HG03571 (cell line): Measurements from ENCODE around the gene RTL10.

Experiments
- ATAC-seq: cut with Tn5 transposase; IDR thresholded peaks from one replicate; pipeline ENCODE4 v1.9.1; 2021; ENCODE audit not compliant: unreplicated experiment

RTL10 gene

GRCh38 chr22:19864538-19865106 is 9.9 kb upstream of the RTL10 start:
- no peak for ATAC-seq

GRCh38 chr22:19863571-19863970 is 8.9 kb upstream of the RTL10 start:
- ATAC-seq = no peak

- no peak for ATAC-seq
Measured at GRCh38 chr22:19862619-19863246, 8.1 kb upstream of the RTL10 start.

- no peak for ATAC-seq
Measured at GRCh38 chr22:19859861-19860510, 5.3 kb upstream of the RTL10 start.

GRCh38 chr22:19857382-19857781 is 2.7 kb upstream of the RTL10 start:
- ATAC-seq = no peak

GRCh38 chr22:19855504-19856409 is 1.1 kb upstream of the RTL10 start:
- peak; percentile 11 for ATAC-seq

GRCh38 chr22:19853879-19854777 is 546 bp downstream of the RTL10 start:
- no peak for ATAC-seq

- no peak for ATAC-seq
Measured at GRCh38 chr22:19853058-19853878, 1.4 kb downstream of the RTL10 start.

GRCh38 chr22:19852177-19852781 is 2.4 kb downstream of the RTL10 start:
- no peak for ATAC-seq

GRCh38 chr22:19851291-19852176 is 3.1 kb downstream of the RTL10 start:
- ATAC-seq = no peak

GRCh38 chr22:19850763-19851109 is 3.9 kb downstream of the RTL10 start:
- no peak for ATAC-seq

- ATAC-seq = no peak
Measured at GRCh38 chr22:19849835-19850762, 4.6 kb downstream of the RTL10 start.

GRCh38 chr22:19848298-19849224 is 6.1 kb downstream of the RTL10 start:
- ATAC-seq = no peak

- ATAC-seq = no peak
Measured at GRCh38 chr22:19847345-19847632, 7.4 kb downstream of the RTL10 start.

- no peak for ATAC-seq
Measured at GRCh38 chr22:19846620-19847344, 7.9 kb downstream of the RTL10 start.
